ENCODE measurements around the gene CAPS. TPM values are rescaled to one million over a fixed set of nuclear protein-coding genes. Genes with fewer than 3 reads are reported as not detected.
"Not testable (repeated sequence)": the region's sequence is repeated elsewhere in the genome, so short reads cannot be mapped to it uniquely, and the experiment has no call there.

The CAPS gene
- total RNA-seq, 2 experiments from 2014 or later: 25.0 to 28.8 TPM

- no peaks in the 10 kb centered on the region for H3K9me3 Mint-ChIP-seq
- ATAC-seq (ENCODE audit: low read depth): no peak
- POLR2A ChIA-PET: interaction anchor here (0.6 kb wide), 1 partner anchor 13 kb away, joined by 3 read pairs; no protein-coding TSS in a partner anchor
- no peak overlapping the region for H3K4me3 Mint-ChIP-seq
- no peaks in the 10 kb centered on the region for H3K4me1 Mint-ChIP-seq
- H3K27me3 Mint-ChIP-seq: peaks cover 12% of the 10 kb centered on the region
- no peaks in the 10 kb centered on the region for H3K36me3 Mint-ChIP-seq
- DNase-seq: no peak
- no peak overlapping the region for H3K27ac Mint-ChIP-seq
These were observed 31.6 kb upstream of the CAPS start for GRCh38 chr19:5882421-5882968.

GRCh38 chr19:5883157-5883873, 30.7 kb upstream of the CAPS start:
- H3K4me1 Mint-ChIP-seq; POLR2A ChIA-PET; H3K27ac Mint-ChIP-seq; H3K4me3 Mint-ChIP-seq; H3K36me3 Mint-ChIP-seq; H3K9me3 Mint-ChIP-seq; ATAC-seq (ENCODE audit: low read depth); DNase-seq: not testable (repeated sequence)
- H3K27me3 Mint-ChIP-seq: peaks cover 16% of the 10 kb centered on the region

DNA sequence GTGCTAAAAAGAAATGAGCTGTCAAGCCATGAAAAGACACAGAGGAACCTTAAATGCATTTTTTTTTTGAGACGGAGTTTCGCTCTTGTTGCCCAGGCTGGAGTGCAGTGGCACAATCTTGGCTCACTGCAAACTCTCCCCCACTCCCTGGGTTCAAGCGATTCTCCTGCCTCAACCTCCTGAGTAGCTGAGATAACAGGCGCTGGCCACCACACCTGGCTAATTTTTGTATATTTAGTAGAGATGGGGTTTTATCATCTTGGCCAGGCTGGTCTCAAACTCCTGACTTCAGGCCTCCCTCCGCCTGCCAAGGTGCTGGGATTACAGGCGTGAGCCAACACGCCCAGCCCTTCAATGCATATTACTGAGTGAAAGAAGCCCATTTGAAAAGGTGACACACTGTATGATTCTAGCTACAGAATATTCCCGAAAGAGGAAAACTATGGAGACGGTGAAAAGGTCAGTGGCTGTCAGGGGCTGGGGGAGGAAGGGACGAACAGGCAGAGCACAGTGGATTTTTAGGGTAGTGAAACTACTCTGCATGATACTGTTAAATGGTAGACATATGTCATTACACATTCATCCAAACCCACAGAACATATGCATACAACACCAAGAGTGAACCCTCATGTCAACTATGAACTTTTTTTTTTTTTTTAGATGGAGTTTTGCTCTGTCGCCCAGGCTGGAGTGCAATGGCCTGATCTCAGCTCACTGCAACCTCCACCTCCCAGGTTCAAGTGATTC, 29.8 kb upstream of the CAPS start:
- H3K36me3 Mint-ChIP-seq; H3K27ac Mint-ChIP-seq; H3K9me3 Mint-ChIP-seq; H3K4me3 Mint-ChIP-seq; H3K4me1 Mint-ChIP-seq; DNase-seq; ATAC-seq (ENCODE audit: low read depth): not testable (repeated sequence)
- H3K27me3 Mint-ChIP-seq: peaks cover 18% of the 10 kb centered on the region
- POLR2A ChIA-PET: interaction anchor here (0.5 kb wide), 1 partner anchor 149 kb away, joined by 3 read pairs; no protein-coding TSS in a partner anchor

GRCh38 chr19:5889288-5889971, 24.6 kb upstream of the CAPS start:
- POLR2A ChIA-PET: interaction anchor here (1.2 to 1.5 kb wide), 2 partner anchors 60 to 61 kb away, joined by 3 to 7 read pairs; no protein-coding TSS in a partner anchor
- Mint-ChIP-seq H3K9me3 (no peaks in the 10 kb centered on the region), H3K4me3 (no peak overlapping the region), H3K27ac (no peak overlapping the region), H3K27me3 (peaks cover 11% of the 10 kb centered on the region), H3K36me3 (no peaks in the 10 kb centered on the region), H3K4me1 (no peaks in the 10 kb centered on the region)
- no peak for ATAC-seq (ENCODE audit: low read depth)
- no peak for DNase-seq

DNA sequence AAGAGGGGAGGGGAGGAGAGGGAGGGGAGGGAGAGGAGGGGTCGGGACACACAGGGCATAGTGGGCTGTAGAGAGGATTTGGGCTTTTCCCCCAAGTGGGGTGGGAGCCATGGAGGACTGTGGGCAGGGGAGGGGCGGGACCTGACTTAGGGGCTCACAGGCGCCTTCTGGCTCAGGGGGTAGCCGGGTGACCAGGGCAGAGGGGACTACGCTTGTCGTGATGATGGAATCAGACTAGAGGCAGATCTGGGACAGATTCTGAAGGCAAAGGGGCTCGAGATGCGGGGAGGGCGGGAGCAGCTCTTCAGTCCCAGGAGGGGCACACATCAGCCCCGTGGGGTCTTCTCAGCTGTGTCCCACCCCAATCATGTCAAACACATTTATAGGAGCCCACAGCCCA, 24.0 kb upstream of the CAPS start:
- H3K9me3 Mint-ChIP-seq: no peaks in the 10 kb centered on the region
- ATAC-seq (ENCODE audit: low read depth) (peak; percentile 15), DNase-seq (no peak)
- no peak overlapping the region for H3K4me3 Mint-ChIP-seq
- H3K27me3 Mint-ChIP-seq: peaks cover 11% of the 10 kb centered on the region
- no peaks in the 10 kb centered on the region for H3K36me3 Mint-ChIP-seq
- no peaks in the 10 kb centered on the region for H3K4me1 Mint-ChIP-seq
- no peak overlapping the region for H3K27ac Mint-ChIP-seq
- POLR2A ChIA-PET: interaction anchor here (1.5 kb wide), 1 partner anchor 62 kb away, joined by 7 read pairs; no protein-coding TSS in a partner anchor

- H3K4me1 Mint-ChIP-seq: no peaks in the 10 kb centered on the region
- POLR2A ChIA-PET: interaction anchor here (0.5 to 3.0 kb wide), 2 partner anchors 9 to 12 kb away, joined by 3 to 15 read pairs; partner anchors contain the start of gene NDUFA11
- H3K36me3 Mint-ChIP-seq: no peaks in the 10 kb centered on the region
- no peak overlapping the region for H3K27ac Mint-ChIP-seq
- no peak for DNase-seq
- ATAC-seq (ENCODE audit: low read depth): no peak
- H3K4me3 Mint-ChIP-seq: no peak overlapping the region
- peaks cover 11% of the 10 kb centered on the region for H3K27me3 Mint-ChIP-seq
- no peaks in the 10 kb centered on the region for H3K9me3 Mint-ChIP-seq
These were observed 22.5 kb upstream of the CAPS start for GRCh38 chr19:5891572-5891937.

DNA sequence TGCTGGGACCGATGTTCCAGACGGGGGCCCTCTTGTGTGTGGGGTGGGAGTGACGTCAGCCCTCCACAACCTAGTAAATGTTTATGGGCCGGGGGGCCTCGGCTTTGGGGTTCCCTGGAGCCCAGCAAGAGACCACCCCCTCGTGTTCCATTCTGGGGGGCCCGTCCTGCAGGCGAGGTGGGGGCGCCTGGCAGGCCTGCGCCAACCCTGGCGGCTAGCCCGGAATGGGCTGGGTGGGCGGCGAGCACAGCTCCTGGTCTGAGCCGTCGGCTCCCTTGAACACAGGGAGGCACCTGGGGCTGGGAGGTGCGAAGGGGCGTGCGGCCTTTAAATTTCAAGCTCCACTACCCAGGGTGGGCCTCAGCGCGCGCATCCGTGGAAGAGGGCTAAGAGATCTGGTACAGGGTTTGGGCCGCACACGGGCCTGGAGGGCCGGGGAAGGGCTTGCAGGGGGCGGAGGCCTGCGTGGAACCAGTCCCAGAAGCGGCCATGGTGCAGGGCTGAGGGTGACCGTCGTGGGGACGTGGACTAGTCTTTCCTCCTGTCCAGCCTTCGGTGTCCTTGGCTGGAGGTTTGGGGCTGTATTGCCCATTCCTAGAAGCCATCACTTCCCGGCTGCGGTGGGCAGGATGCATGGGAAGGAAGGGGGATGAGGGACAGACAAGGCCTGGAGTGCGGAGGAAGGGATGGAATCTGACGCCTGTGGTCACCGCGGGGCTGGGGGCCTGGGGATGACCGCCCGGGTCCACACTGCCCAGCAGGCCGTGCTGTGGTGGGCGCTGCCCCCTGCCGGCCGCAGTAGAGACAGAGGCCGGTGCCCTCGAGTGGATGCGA, 21.9 kb upstream of the CAPS start:
- no peak overlapping the region for H3K4me3 Mint-ChIP-seq
- no peaks in the 10 kb centered on the region for H3K9me3 Mint-ChIP-seq
- DNase-seq: peak; percentile 52
- no peaks in the 10 kb centered on the region for H3K36me3 Mint-ChIP-seq
- H3K27ac Mint-ChIP-seq: no peak overlapping the region
- ATAC-seq (ENCODE audit: low read depth): peak; percentile 57
- POLR2A ChIA-PET: interaction anchor here (0.5 to 3.0 kb wide), 2 partner anchors 8 to 11 kb away, joined by 3 to 15 read pairs; partner anchors contain the start of gene NDUFA11
- H3K4me1 Mint-ChIP-seq: no peaks in the 10 kb centered on the region
- H3K27me3 Mint-ChIP-seq: peaks cover 11% of the 10 kb centered on the region

DNA sequence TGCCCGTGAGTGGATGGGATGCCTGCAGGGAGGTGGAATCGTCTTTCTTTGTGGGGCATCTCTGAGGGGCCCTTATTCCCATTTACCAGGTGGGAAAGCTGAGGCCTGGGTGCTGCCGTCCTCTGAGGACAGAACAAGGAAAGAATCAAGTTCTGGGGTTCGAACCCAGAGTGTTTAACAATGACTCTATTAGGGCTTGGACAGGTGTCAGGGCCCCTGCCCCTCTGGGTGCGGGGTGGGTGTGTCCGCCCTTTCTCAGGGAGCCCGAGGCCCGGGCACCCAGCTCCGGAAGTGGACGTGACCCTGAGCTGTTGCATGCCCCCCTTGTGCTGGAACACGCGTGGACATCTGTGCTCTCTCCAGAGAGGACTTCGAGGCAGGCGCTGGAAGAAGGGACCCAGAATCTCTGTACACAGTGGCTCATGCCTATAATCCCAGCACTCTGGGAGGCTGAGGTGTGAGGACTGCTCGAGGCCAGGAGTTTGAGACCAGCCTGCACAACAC, 21.2 kb upstream of the CAPS start:
- ATAC-seq (ENCODE audit: low read depth) (no peak), DNase-seq (no peak)
- Mint-ChIP-seq H3K27ac (no peak overlapping the region), H3K9me3 (no peaks in the 10 kb centered on the region), H3K36me3 (no peaks in the 10 kb centered on the region), H3K4me1 (no peaks in the 10 kb centered on the region), H3K27me3 (peaks cover 11% of the 10 kb centered on the region), H3K4me3 (no peak overlapping the region)
- POLR2A ChIA-PET: interaction anchor here (1.1 to 3.0 kb wide), 2 partner anchors 11 to 64 kb away, joined by 3 to 15 read pairs; partner anchors contain the start of gene NDUFA11

GRCh38 chr19:5893296-5893903, 20.7 kb upstream of the CAPS start:
- no peak for DNase-seq
- no peak overlapping the region for H3K4me3 Mint-ChIP-seq
- H3K27ac Mint-ChIP-seq: no peak overlapping the region
- no peaks in the 10 kb centered on the region for H3K4me1 Mint-ChIP-seq
- H3K36me3 Mint-ChIP-seq: no peaks in the 10 kb centered on the region
- POLR2A ChIA-PET: interaction anchor here (1.1 to 3.0 kb wide), 2 partner anchors 10 to 65 kb away, joined by 3 to 15 read pairs; partner anchors contain the start of gene NDUFA11
- no peaks in the 10 kb centered on the region for H3K9me3 Mint-ChIP-seq
- peaks cover 8% of the 10 kb centered on the region for H3K27me3 Mint-ChIP-seq
- ATAC-seq (ENCODE audit: low read depth): no peak

- Mint-ChIP-seq H3K4me1 (no peaks in the 10 kb centered on the region), H3K4me3 (no peak overlapping the region), H3K9me3 (no peaks in the 10 kb centered on the region), H3K27me3 (peaks cover 5% of the 10 kb centered on the region), H3K27ac (no peak overlapping the region), H3K36me3 (no peaks in the 10 kb centered on the region)
- DNase-seq (no peak), ATAC-seq (ENCODE audit: low read depth) (no peak)
- POLR2A ChIA-PET: interaction anchor here (1.1 kb wide), 1 partner anchor 65 kb away, joined by 3 read pairs; no protein-coding TSS in a partner anchor
These were observed 19.9 kb upstream of the CAPS start for GRCh38 chr19:5893907-5894703.

GRCh38 chr19:5894704-5895349, 19.2 kb upstream of the CAPS start:
- POLR2A ChIA-PET: no interaction called here
- no peaks in the 10 kb centered on the region for H3K36me3 Mint-ChIP-seq
- no peak for DNase-seq
- H3K4me1 Mint-ChIP-seq: no peaks in the 10 kb centered on the region
- H3K9me3 Mint-ChIP-seq: no peaks in the 10 kb centered on the region
- H3K27ac Mint-ChIP-seq: no peak overlapping the region
- no peak for ATAC-seq (ENCODE audit: low read depth)
- peaks cover 4% of the 10 kb centered on the region for H3K27me3 Mint-ChIP-seq
- no peak overlapping the region for H3K4me3 Mint-ChIP-seq

Data from activated naive CD8-positive, alpha-beta T cell treated with anti-CD3 and anti-CD28 coated beads, Interleukin-2, amount 10 ng/mL, durations not matched to agents 7 days and 5 days (primary cell).